ENCODE measurements around the gene RPS6KA6.

GRCh38 chrX:84186603-84187532, 1.1 kb downstream of the RPS6KA6 start:
- TF ChIP-seq CTCF (optimal IDR thresholded peaks at IDR 0.05 in 1 of 3, IDR thresholded peaks at IDR 0.05 in 1 of 3, conservative IDR thresholded peaks at IDR 0.05 in 1 of 3; ENCODE audit: extremely low read depth in 1 of 3, insufficient read depth in 2 of 3, low read length in 3 of 3), result no peak
- TF ChIP-seq EZH2 (IDR thresholded peaks at IDR 0.05; ENCODE audit: low read length), result no peak

Data from keratinocyte (primary cell).